Activated CD4-positive, alpha-beta memory T cell treated with anti-CD3 and anti-CD28 coated beads for 36 hours (primary cell): Measurements from ENCODE around the gene SRL. TPM values are rescaled to one million over a fixed set of nuclear protein-coding genes. Genes with fewer than 3 reads are reported as not detected.

Experiments used
- CTCF ChIA-PET: fragments of 350-600 bp; sonication (Branson Sonifier 250); formaldehyde crosslinking; loops from one replicate; lab custom pipeline; 2021; ENCODE audit warnings: antibody characterized with exemption, inconsistent platforms; lab: Charles Lee
- POLR2A ChIA-PET: fragments of 350-600 bp; sonication (Branson Sonifier 250); formaldehyde crosslinking; loops from one replicate; lab custom pipeline; 2021; ENCODE audit warnings: antibody characterized with exemption; lab: Charles Lee
- DNase-seq: peaks from one replicate; pipeline ENCODE4 v3.0.0-alpha.2; 2020
- H3K27ac Mint-ChIP-seq: one replicate; pipeline ENCODE4 v1.8.0; 2021; ENCODE audit warnings: mixed read lengths
- H3K27me3 Mint-ChIP-seq: one replicate; pipeline ENCODE4 v1.8.0; 2021; ENCODE audit warnings: mixed read lengths
- H3K36me3 Mint-ChIP-seq: one replicate; pipeline ENCODE4 v1.8.0; 2021; ENCODE audit warnings: mixed read lengths
- H3K4me1 Mint-ChIP-seq: one replicate; pipeline ENCODE4 v1.8.0; 2021; ENCODE audit warnings: low read depth, mixed read lengths
- H3K4me3 Mint-ChIP-seq: one replicate; pipeline ENCODE4 v1.8.0; 2021; ENCODE audit warnings: mild to moderate bottlenecking, mixed read lengths
- H3K9me3 Mint-ChIP-seq: one replicate; pipeline ENCODE4 v1.8.0; 2021; ENCODE audit warnings: mixed read lengths
- intact Hi-C: fragments of 100-400 bp; cut with micrococcal nuclease; formaldehyde crosslinking; loops from one replicate; pipeline ENCODE4 v1.15.1; 2023
- total RNA-seq, 2 experiments: library from RNA; stranded (reverse); gene quantifications; one replicate each; pipeline ENCODE4 v1.2.3, GENCODE V29; 2021

SRL gene
- total RNA-seq, 2 experiments from 2014 or later: not detected

- CTCF ChIA-PET: interaction anchor here (0.5 to 3.2 kb wide), 19 partner anchors 8 to 592 kb away, joined by 3 to 57 read pairs (median 5); no protein-coding TSS in a partner anchor
- Mint-ChIP-seq H3K9me3 (no peaks in the 10 kb centered on the region), H3K4me3 (peak overlapping the region; percentile 86), H3K36me3 (peaks cover 3% of the 10 kb centered on the region), H3K27me3 (no peaks in the 10 kb centered on the region), H3K4me1 (peaks cover 14% of the 10 kb centered on the region), H3K27ac (peak overlapping the region; percentile 79)
- intact Hi-C loops: loop anchor here (5.0 to 10.0 kb wide), 3 partner anchors 55 to 202 kb away; partner anchors contain the start of genes CORO7, HMOX2 and NMRAL1
- POLR2A ChIA-PET: interaction anchor here (0.6 to 4.8 kb wide), 10 partner anchors 19 to 397 kb away, joined by 3 to 48 read pairs (median 3); partner anchors contain the start of gene NMRAL1
- peak; percentile 56 for DNase-seq
These were observed 30.5 kb upstream of the SRL start for GRCh38 chr16:4272114-4272956.

DNA sequence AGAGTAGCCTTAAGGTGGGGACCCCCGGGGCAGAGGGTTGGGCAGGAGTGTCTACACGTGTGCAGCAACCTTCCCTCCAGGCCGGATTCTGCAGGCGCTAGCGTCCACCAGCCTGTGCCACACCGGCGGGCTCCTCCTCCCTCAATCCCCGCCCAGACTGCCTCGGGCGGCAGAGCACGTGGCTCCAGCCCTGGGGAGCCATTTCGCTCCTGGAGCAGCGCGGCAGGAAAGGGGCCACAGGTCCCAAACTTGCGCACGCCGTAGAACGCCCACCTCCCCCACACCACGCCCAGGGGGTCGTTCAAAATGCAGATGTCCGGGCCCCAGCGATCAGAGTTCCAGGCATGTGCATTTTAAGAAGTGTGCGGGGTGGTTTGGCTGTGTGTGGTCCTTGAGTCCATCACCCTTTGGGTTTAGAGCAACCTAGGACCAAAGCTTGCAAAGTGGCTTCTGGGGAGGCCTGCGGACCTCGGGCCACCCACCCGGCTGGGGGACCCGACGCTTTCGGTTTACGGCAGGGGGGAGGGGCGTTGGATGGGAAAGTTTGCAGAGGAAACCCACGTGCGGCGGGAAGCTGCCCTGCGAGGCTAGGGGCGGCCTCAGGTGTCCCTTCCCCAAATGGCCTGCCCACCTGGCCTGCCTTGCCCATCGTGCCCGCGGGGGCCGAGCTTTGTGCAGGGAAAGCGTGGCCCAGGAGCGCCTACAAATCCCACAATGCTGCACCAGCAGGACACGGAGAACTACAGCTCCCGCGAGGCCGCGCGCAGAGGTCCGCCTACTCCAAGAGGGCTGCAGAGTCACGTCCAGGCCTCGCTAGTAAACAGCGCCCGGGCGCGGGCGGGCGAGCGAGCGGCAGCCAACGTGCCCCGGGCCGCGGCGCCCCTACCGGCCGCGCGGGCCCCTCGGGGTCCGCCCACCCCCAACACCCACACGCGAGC, 29.6 kb upstream of the SRL start:
- no peaks in the 10 kb centered on the region for H3K27me3 Mint-ChIP-seq
- peak; percentile 94 for DNase-seq
- peaks cover 3% of the 10 kb centered on the region for H3K36me3 Mint-ChIP-seq
- POLR2A ChIA-PET: interaction anchor here (0.6 to 4.8 kb wide), 11 partner anchors 17 to 396 kb away, joined by 3 to 48 read pairs (median 3); partner anchors contain the start of genes HMOX2, NMRAL1 and UBALD1
- H3K9me3 Mint-ChIP-seq: no peaks in the 10 kb centered on the region
- CTCF ChIA-PET: interaction anchor here (0.5 to 3.2 kb wide), 12 partner anchors 10 to 591 kb away, joined by 3 to 57 read pairs (median 4); no protein-coding TSS in a partner anchor
- peak overlapping the region; percentile 86 for H3K4me3 Mint-ChIP-seq
- H3K27ac Mint-ChIP-seq: peak overlapping the region; percentile 93
- intact Hi-C loops: loop anchor here (1.0 to 10.0 kb wide), 5 partner anchors 17 to 203 kb away; partner anchors contain the start of genes CORO7, HMOX2 and NMRAL1
- peaks cover 14% of the 10 kb centered on the region for H3K4me1 Mint-ChIP-seq

GRCh38 chr16:4270595-4270994, 28.7 kb upstream of the SRL start:
- no peaks in the 10 kb centered on the region for H3K9me3 Mint-ChIP-seq
- no peak for DNase-seq
- ChIA-PET CTCF (interaction anchor here (1.1 to 3.2 kb wide), 5 partner anchors 16 to 132 kb away, joined by 3 to 57 read pairs (median 5); no protein-coding TSS in a partner anchor), POLR2A (interaction anchor here (1.1 to 4.8 kb wide), 4 partner anchors 17 to 332 kb away, joined by 3 to 48 read pairs (median 4); partner anchors contain the start of gene HMOX2)
- peak overlapping the region; percentile 86 for H3K4me3 Mint-ChIP-seq
- H3K36me3 Mint-ChIP-seq: peaks cover 3% of the 10 kb centered on the region
- H3K27me3 Mint-ChIP-seq: no peaks in the 10 kb centered on the region
- H3K27ac Mint-ChIP-seq: peak overlapping the region; percentile 93
- H3K4me1 Mint-ChIP-seq: peaks cover 14% of the 10 kb centered on the region
- intact Hi-C loops: loop anchor here (5.0 to 10.0 kb wide), 3 partner anchors 57 to 204 kb away; partner anchors contain the start of genes CORO7, HMOX2 and NMRAL1

GRCh38 chr16:4270091-4270490, 28.2 kb upstream of the SRL start:
- CTCF ChIA-PET: interaction anchor here (1.0 to 2.9 kb wide), 3 partner anchors 11 to 60 kb away, joined by 3 to 57 read pairs (median 5); no protein-coding TSS in a partner anchor
- Mint-ChIP-seq H3K27ac (peak overlapping the region; percentile 18), H3K27me3 (no peaks in the 10 kb centered on the region), H3K9me3 (no peaks in the 10 kb centered on the region), H3K36me3 (peaks cover 3% of the 10 kb centered on the region), H3K4me3 (peak overlapping the region; percentile 86), H3K4me1 (peaks cover 14% of the 10 kb centered on the region)
- intact Hi-C loops: loop anchor here (5.0 to 10.0 kb wide), 3 partner anchors 57 to 205 kb away; partner anchors contain the start of genes CORO7, HMOX2 and NMRAL1
- POLR2A ChIA-PET: interaction anchor here (1.2 to 4.8 kb wide), 2 partner anchors 17 to 19 kb away, joined by 3 to 48 read pairs; no protein-coding TSS in a partner anchor
- no peak for DNase-seq

GRCh38 chr16:4266372-4266771, 24.5 kb upstream of the SRL start:
- Mint-ChIP-seq H3K9me3 (no peaks in the 10 kb centered on the region), H3K4me1 (peaks cover 15% of the 10 kb centered on the region), H3K27me3 (no peaks in the 10 kb centered on the region), H3K4me3 (no peak overlapping the region), H3K36me3 (peaks cover 12% of the 10 kb centered on the region), H3K27ac (no peak overlapping the region)
- no peak for DNase-seq
- ChIA-PET CTCF (interaction anchor here (0.7 to 3.5 kb wide), 2 partner anchors 12 to 84 kb away, joined by 3 to 29 read pairs; no protein-coding TSS in a partner anchor), POLR2A (interaction anchor here (0.6 to 1.2 kb wide), 2 partner anchors 10 to 12 kb away, joined by 3 to 4 read pairs; no protein-coding TSS in a partner anchor)
- intact Hi-C loops: no loop called here

- ChIA-PET POLR2A (interaction anchor here (0.6 kb wide), 1 partner anchor 10 kb away, joined by 3 read pairs; no protein-coding TSS in a partner anchor), CTCF (interaction anchor here (3.5 kb wide), 1 partner anchor 11 kb away, joined by 29 read pairs; no protein-coding TSS in a partner anchor)
- no peak overlapping the region for H3K4me3 Mint-ChIP-seq
These were observed 23.8 kb upstream of the SRL start for GRCh38 chr16:4265676-4266075.

DNA sequence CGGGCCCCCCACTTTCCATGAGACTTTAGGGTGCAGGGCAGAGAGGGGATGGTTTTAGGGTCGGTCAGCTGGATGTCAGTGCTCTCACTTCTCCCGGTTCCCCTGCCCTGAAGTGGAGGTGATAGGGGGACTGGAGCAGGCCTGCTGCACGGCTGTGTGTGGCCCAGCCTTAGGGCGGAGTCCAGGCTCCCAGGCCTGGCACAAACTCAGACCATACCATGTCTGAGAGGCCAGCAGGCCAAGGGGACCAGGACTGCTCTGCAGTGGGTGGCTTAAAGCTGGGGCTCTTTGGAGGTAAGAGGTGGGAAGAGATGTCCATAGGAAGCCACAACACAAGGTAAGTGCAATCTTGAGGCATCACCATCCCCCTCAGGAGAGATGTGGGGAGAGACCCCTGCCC, 22.7 kb upstream of the SRL start:
- ChIA-PET POLR2A (no interaction called here), CTCF (interaction anchor here (0.5 to 3.5 kb wide), 4 partner anchors 9 to 554 kb away, joined by 3 to 29 read pairs (median 4); partner anchors contain the start of gene TFAP4)
- Mint-ChIP-seq H3K27ac (no peak overlapping the region), H3K9me3 (no peaks in the 10 kb centered on the region), H3K27me3 (no peaks in the 10 kb centered on the region), H3K4me3 (no peak overlapping the region), H3K4me1 (peaks cover 9% of the 10 kb centered on the region), H3K36me3 (peaks cover 18% of the 10 kb centered on the region)
- no peak for DNase-seq
- intact Hi-C loops: no loop called here

More at GRCh38 chr16:4265676-4266075, 23.8 kb upstream of the SRL start:
- no peaks in the 10 kb centered on the region for H3K9me3 Mint-ChIP-seq
- intact Hi-C loops: no loop called here
- no peak for DNase-seq
- no peaks in the 10 kb centered on the region for H3K27me3 Mint-ChIP-seq
- no peak overlapping the region for H3K27ac Mint-ChIP-seq
- H3K4me1 Mint-ChIP-seq: peaks cover 13% of the 10 kb centered on the region
- H3K36me3 Mint-ChIP-seq: peaks cover 18% of the 10 kb centered on the region

- no peak overlapping the region for H3K27ac Mint-ChIP-seq
- intact Hi-C loops: no loop called here
- peaks cover 18% of the 10 kb centered on the region for H3K36me3 Mint-ChIP-seq
- ChIA-PET CTCF (interaction anchor here (0.5 to 3.5 kb wide), 3 partner anchors 9 to 161 kb away, joined by 3 to 29 read pairs (median 6); partner anchors contain the start of gene TFAP4), POLR2A (no interaction called here)
- H3K9me3 Mint-ChIP-seq: no peaks in the 10 kb centered on the region
- no peaks in the 10 kb centered on the region for H3K27me3 Mint-ChIP-seq
- H3K4me3 Mint-ChIP-seq: no peak overlapping the region
- peaks cover 9% of the 10 kb centered on the region for H3K4me1 Mint-ChIP-seq
- DNase-seq: peak; percentile 16
These were observed 21.9 kb upstream of the SRL start for GRCh38 chr16:4263504-4264436.

- CTCF ChIA-PET: interaction anchor here (0.8 to 3.3 kb wide), 9 partner anchors 9 to 141 kb away, joined by 3 to 15 read pairs (median 5); partner anchors contain the start of gene TFAP4
- Mint-ChIP-seq H3K36me3 (peaks cover 15% of the 10 kb centered on the region), H3K9me3 (no peaks in the 10 kb centered on the region), H3K27me3 (no peaks in the 10 kb centered on the region), H3K4me3 (no peak overlapping the region), H3K4me1 (peaks cover 3% of the 10 kb centered on the region), H3K27ac (no peak overlapping the region)
- intact Hi-C loops: no loop called here
- POLR2A ChIA-PET: no interaction called here
- DNase-seq: no peak
These were observed 20.5 kb upstream of the SRL start for GRCh38 chr16:4262303-4262835.
